WI38 (cell line): Measurements from ENCODE around the gene RRP1.
"Not testable (repeated sequence)": the region's sequence is repeated elsewhere in the genome, so short reads cannot be mapped to it uniquely, and the experiment has no call there.

Source experiments
- H3K4me3 ChIP-seq: 2 replicates; pipeline ENCODE4 v1.5.1; 2011; ENCODE audit warnings: low read depth, mild to moderate bottlenecking, control low read depth, low read length
- CTCF ChIP-seq: IDR thresholded peaks from 2 replicates; pipeline ENCODE4 v1.5.1; 2012; ENCODE audit warnings: low read depth, mild to moderate bottlenecking, control low read depth, low read length

RRP1 gene

GRCh38 chr21:43818685-43819084, 29.3 kb downstream of the RRP1 start:
- no peak for TF ChIP-seq CTCF
- H3K4me3 ChIP-seq, result no peak overlapping the region

DNA sequence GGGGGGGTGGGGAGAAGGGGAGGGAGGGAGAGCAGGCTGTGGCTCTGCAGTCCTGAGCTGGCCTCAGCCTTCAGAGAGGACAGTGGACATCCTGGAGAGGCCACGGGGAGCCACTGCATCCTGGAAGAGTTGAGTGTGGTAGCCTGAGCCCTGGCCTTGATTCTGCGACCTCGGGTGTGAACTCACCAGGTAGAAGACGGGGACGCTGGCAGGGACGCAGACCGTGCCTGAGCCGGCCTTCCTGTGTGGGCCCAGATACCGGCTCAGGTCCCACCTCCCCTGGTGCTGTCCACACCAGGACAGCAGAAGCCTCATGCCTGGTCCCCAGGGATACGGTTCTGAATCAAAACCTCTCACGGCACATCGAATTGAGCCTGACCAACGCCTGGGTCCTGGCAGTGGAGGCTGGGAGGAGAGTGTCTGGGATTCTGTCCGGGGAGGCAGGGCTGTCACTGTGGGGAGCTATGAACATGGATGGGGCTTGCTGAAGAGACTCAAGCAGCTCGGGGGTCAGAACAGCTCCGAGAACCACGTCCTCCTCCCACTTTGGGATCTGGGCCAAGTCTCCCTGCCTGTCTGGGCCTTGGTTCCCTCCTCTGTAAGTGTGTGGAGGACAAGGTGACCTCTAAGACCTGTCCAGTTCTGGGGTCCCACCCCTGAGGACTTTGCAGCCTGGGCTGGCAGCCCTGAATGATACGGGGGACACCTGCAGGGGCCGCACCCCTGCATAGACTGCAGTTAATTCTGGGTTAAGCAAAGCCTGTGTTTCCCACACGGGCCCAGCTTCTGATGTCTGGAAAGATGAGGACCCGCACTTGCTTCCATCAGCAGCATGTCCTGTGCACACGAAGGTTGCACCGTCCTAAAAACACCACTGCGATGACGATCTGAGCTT, 30.4 kb downstream of the RRP1 start:
- no peak for TF ChIP-seq CTCF
- H3K4me3 ChIP-seq, result no peak overlapping the region

DNA sequence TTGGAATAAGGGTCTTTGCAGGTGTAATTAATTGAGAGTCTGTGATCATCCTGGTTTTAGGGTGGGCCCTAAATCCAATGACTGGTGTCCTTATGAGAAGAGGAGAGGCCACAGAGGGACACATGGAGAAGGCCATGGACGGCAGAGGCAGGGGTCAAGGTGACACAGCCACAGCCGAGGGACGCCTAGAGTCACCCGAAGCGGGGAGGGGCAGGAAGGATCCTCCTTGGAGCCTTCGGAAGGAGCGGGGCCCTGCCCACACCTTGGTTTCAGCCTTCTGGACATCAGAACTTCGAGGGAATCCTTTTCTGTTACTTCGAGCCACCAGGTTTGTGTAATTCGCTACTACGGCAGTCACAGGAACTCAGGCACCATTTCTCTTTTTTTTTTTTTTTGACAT, 31.1 kb downstream of the RRP1 start:
- H3K4me3 ChIP-seq, result no peak overlapping the region
- TF ChIP-seq CTCF, result no peak

DNA sequence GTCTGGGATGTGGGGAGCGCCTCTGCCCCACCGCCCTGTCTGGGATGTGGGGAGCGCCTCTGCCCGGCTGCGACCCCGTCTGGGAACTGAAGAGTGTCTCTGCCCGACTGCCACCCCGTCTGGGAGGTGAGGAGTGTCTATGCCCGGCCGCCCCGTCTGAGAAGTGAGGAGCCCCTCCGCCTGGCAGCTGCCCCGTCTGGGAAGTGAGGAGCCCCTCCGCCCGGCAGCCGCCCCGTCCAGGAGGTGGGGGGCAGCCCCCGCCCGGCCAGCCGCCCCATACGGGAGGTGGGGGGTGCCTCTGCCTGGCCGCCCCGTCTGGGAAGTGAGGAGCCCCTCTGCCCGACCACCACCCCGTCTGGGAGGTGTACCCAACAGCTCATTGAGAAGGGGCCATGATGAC, 32.8 kb downstream of the RRP1 start:
- H3K4me3 ChIP-seq, result not testable (repeated sequence)

GRCh38 chr21:43822741-43823140, 33.4 kb downstream of the RRP1 start:
- H3K4me3 ChIP-seq, result not testable (repeated sequence)

DNA sequence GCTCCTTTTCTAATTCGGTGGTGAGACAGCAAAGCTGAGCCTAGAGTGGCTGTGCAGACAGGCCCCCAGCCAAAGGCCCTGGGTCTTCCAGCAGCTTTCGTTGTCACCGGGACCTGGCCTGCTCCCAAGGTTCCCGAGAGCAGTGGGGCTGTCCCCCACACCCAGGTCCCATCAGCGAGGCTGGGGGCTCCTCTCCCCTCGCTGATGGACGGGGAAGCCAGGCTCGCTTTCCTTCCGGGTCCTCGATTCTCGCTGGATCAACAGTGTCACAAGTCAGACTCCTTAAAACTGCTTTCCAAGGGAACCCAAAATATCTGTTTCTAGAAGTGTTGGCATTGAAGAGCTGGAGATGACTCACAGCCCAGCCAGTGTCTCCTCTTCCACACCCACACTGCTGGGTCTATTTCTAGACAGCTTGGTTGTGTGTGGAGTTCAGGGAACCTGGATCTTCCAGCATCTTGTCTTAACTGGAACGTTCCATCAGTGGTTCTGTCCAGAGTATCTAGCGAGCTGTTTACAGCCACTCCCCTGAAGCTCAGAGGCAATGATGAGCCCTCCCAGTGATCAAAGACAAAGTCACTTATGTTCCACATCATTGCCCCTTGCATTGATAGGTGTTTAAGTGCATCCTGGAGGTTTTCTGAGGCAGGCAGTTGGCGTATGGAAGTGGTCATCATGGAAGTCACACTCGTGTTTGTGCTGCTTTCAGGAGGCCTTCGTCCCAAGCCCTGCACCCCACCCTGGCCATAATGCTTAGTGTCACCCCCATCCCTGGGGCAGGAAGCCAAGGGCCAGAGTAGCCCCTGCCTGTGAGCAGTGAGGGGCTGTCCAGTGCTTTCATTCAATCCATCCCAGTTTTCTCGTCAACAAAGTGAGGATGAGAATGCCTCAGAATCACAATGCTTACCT, 35.2 kb downstream of the RRP1 start:
- TF ChIP-seq CTCF, result no peak
- H3K4me3 ChIP-seq, result no peak overlapping the region

- no peak for TF ChIP-seq CTCF
- no peak overlapping the region for H3K4me3 ChIP-seq
Measured at GRCh38 chr21:43825242-43825935, 36.0 kb downstream of the RRP1 start.
